ENCODE data around the gene C8G.

- TF ChIP-seq PCBP1 (IDR thresholded peaks at IDR 0.05; ENCODE audit: borderline replicate concordance, low read depth, low read length) (no peak), RAD21 (CRISPR knock-in tag; IDR thresholded peaks at IDR 0.05) (no peak)
Measured at GRCh38 chr9:136917902-136918301, 27.1 kb upstream of the C8G start.
